AG04449 (cell line): ENCODE results near the gene ADORA2A.

Experiments
- CTCF ChIA-PET: fragments of 350-600 bp; formaldehyde crosslinking; extraction: SDS; loops from one replicate; lab custom pipeline; 2021; ENCODE audit warnings: antibody characterized with exemption; lab: Yijun Ruan, JAX
- POLR2A ChIA-PET: fragments of 400-600, 350-600 bp; formaldehyde crosslinking; extraction: SDS; loops from one replicate; lab custom pipeline; 2020; ENCODE audit warnings: antibody characterized with exemption, inconsistent platforms; lab: Yijun Ruan, JAX
- DNase-seq: peaks from one replicate; pipeline ENCODE4 v3.0.0-alpha.2; 2010; ENCODE audit warnings: low read depth, low spot score
- H3K4me3 ChIP-seq: 2 replicates; pipeline ENCODE4 v1.5.1; 2011; ENCODE audit warnings: low read depth, mild to moderate bottlenecking, control low read depth, low read length
- TF ChIP-seq, protein P1 (sequence below): IDR thresholded peaks from one replicate; pipeline ENCODE4 v1.5.1; 2011; ENCODE audit warnings: mild to moderate bottlenecking, moderate library complexity, low read length, control low read depth, inconsistent platforms; ENCODE audit not compliant: insufficient read depth; ENCODE audit errors: missing control alignments

ADORA2A gene

DNA sequence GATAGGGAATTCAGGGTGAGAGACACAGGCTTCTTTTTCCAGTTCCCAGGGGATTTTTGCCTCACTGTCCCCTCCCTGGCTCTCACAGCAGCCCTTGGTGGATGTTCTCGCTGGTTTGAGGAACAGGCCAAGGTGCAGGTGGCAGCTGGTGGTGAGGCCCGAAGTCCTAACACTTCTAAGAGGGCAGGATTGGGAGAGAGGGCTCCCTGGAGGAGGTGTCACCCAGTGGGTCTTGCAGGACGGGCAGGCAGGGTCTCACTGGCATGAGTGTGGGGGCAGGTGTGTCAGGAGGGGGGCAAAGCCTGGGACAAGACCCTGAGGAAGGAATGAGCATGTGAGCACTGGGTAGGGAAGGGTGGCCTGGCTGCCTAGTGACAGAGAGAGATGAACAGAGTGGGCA is 9.2 kb downstream of the ADORA2A start:
- no peak overlapping the region for H3K4me3 ChIP-seq
- DNase-seq = no peak
- ChIA-PET POLR2A (interaction anchor here (0.9 kb wide), 1 partner anchor 47 kb away, joined by 3 read pairs; no protein-coding TSS in a partner anchor), CTCF (interaction anchor here (1.3 to 7.9 kb wide), 4 partner anchors 10 to 90 kb away, joined by 3 to 63 read pairs (median 5); no protein-coding TSS in a partner anchor)
- TF ChIP-seq, protein P1, sequence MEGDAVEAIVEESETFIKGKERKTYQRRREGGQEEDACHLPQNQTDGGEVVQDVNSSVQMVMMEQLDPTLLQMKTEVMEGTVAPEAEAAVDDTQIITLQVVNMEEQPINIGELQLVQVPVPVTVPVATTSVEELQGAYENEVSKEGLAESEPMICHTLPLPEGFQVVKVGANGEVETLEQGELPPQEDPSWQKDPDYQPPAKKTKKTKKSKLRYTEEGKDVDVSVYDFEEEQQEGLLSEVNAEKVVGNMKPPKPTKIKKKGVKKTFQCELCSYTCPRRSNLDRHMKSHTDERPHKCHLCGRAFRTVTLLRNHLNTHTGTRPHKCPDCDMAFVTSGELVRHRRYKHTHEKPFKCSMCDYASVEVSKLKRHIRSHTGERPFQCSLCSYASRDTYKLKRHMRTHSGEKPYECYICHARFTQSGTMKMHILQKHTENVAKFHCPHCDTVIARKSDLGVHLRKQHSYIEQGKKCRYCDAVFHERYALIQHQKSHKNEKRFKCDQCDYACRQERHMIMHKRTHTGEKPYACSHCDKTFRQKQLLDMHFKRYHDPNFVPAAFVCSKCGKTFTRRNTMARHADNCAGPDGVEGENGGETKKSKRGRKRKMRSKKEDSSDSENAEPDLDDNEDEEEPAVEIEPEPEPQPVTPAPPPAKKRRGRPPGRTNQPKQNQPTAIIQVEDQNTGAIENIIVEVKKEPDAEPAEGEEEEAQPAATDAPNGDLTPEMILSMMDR = no peak

DNA sequence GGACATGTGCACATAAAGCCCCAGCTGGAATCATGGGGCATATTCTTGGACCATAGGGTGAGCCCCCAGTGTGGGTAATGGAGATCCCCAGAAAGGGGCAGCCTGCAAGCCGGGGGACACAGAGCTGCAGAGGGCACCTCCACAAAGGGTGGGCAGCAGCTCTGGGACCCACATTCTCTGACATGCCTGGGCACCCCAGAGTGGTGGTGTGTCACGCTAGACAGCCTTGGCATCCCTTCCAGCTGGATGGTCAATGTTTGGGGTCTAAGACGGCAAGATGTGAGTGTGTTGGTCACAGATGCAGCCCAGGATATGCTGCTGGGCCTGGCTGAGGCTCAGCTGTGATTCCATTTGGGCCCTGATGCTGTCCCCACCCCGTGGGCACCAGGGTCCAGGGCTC is 9.7 kb downstream of the ADORA2A start:
- TF ChIP-seq, protein P1 = no peak
- ChIA-PET CTCF (interaction anchor here (0.8 to 7.9 kb wide), 2 partner anchors 13 to 67 kb away, joined by 3 to 63 read pairs; no protein-coding TSS in a partner anchor), POLR2A (no interaction called here)
- H3K4me3 ChIP-seq = no peak overlapping the region
- no peak for DNase-seq

DNA sequence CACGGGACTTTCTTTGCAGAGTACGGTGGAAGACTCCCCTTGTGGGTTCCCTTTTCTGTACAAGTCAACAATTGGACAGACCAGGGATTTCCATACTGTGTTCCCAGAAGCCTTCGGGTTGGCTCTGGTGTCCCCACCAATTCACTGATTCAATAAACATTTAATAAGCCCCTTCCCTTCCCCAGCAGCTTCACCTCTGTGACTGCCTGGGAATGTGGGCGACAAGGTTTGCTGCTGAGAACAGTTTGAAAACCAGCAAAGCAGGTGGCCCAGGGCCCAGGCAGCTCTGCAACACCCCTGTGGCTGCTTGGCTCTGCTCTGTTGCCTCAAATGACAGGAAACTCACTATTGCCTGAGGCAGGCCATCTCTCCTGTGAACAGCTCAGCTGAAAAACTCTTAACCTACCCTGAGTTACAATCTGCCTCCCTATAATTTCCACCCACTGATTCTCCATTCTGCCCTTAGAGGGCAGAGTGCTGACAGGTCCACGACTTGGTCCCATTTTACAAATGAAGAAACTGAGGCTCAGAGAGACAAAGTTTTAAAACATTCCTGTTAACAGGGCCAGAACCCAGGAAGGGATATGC is 10.4 kb downstream of the ADORA2A start:
- TF ChIP-seq, protein P1 = no peak
- CTCF ChIA-PET = interaction anchor here (0.6 to 7.9 kb wide), 7 partner anchors 8 to 66 kb away, joined by 3 to 63 read pairs (median 3); no protein-coding TSS in a partner anchor
- DNase-seq = no peak
- POLR2A ChIA-PET = no interaction called here
- no peak overlapping the region for H3K4me3 ChIP-seq

DNA sequence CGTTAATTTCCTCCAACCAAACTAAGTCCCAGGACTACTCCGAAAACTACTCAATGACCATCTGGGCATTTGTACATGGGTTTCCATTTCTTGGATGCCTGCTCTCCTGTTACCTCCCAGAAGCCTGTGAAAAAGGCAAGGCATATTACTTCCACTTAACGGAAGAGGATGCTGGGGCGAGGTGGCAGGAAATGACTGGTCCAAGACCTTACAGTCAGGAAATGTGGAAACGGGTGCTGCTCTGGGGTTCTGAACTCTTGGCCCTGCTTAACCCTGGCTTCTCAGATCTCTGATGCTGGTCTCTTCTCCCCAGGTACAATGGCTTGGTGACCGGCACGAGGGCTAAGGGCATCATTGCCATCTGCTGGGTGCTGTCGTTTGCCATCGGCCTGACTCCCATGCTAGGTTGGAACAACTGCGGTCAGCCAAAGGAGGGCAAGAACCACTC is 12.9 kb downstream of the ADORA2A start:
- POLR2A ChIA-PET = no interaction called here
- TF ChIP-seq, protein P1 = no peak
- no peak for DNase-seq
- no peak overlapping the region for H3K4me3 ChIP-seq
- CTCF ChIA-PET = no interaction called here

DNA sequence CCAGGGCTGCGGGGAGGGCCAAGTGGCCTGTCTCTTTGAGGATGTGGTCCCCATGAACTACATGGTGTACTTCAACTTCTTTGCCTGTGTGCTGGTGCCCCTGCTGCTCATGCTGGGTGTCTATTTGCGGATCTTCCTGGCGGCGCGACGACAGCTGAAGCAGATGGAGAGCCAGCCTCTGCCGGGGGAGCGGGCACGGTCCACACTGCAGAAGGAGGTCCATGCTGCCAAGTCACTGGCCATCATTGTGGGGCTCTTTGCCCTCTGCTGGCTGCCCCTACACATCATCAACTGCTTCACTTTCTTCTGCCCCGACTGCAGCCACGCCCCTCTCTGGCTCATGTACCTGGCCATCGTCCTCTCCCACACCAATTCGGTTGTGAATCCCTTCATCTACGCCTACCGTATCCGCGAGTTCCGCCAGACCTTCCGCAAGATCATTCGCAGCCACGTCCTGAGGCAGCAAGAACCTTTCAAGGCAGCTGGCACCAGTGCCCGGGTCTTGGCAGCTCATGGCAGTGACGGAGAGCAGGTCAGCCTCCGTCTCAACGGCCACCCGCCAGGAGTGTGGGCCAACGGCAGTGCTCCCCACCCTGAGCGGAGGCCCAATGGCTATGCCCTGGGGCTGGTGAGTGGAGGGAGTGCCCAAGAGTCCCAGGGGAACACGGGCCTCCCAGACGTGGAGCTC is 13.5 kb downstream of the ADORA2A start:
- POLR2A ChIA-PET = no interaction called here
- TF ChIP-seq, protein P1 = no peak
- no peak for DNase-seq
- CTCF ChIA-PET = no interaction called here
- no peak overlapping the region for H3K4me3 ChIP-seq
